Measurements from ENCODE around the gene CHSY1. TPM values are rescaled to one million over a fixed set of nuclear protein-coding genes. Genes with fewer than 3 reads are reported as not detected.

The CHSY1 gene
- total RNA-seq, 1 experiment from 2014 or later: 47.0 TPM

DNA sequence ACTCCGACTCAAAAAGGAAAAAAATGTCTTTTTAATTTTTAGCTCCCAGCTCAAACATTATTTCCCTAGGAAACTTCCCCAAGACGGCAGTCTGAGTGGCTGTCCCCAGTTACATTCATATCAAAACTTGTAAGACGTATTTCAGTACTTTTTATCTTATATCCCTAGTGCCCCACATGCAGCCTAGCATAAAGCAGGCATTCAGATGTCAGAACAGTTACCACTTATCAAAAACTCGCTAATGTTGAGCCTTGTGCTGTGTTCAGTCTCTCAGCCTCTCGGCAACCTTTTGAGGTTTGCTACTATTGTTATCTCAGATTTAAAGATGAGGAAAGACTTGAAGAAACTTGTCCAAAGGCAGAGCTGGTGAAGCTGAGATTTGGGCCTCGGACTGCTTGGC, 32.1 kb upstream of the CHSY1 start:
- BruUV-seq (replicated peaks): no TSS peak
- Histone ChIP-seq H3K36me3 (ENCODE audit: insufficient read depth, low read length, poor library complexity, severe bottlenecking) (peaks cover 87% of the 10 kb centered on the region), H3K27ac (ENCODE audit: low read depth, low read length, poor library complexity, severe bottlenecking) (no peak overlapping the region), H3K27me3 (replicated peaks; ENCODE audit: insufficient read depth, low read depth, low read length, poor library complexity) (no peaks in the 10 kb centered on the region), H3K9me3 (ENCODE audit: low read depth, low read length, poor library complexity, severe bottlenecking) (no peaks in the 10 kb centered on the region), H3K4me1 (ENCODE audit: insufficient read depth, low read length, poor library complexity, severe bottlenecking) (no peaks in the 10 kb centered on the region), H3K4me3 (ENCODE audit: low read depth, low read length, poor library complexity, severe bottlenecking) (no peak overlapping the region)
- ChIA-PET POLR2A (ENCODE audit: low non-redundant PET) (interaction anchor here (0.6 kb wide), 1 partner anchor 179 kb away, joined by 3 read pairs; no protein-coding TSS in a partner anchor), CTCF (no interaction called here)
- no peak for TF ChIP-seq EZH2 (IDR thresholded peaks at IDR 0.05; ENCODE audit: borderline replicate concordance, low read depth, low read length, poor library complexity, severe bottlenecking)
- TF ChIP-seq, protein P1, sequence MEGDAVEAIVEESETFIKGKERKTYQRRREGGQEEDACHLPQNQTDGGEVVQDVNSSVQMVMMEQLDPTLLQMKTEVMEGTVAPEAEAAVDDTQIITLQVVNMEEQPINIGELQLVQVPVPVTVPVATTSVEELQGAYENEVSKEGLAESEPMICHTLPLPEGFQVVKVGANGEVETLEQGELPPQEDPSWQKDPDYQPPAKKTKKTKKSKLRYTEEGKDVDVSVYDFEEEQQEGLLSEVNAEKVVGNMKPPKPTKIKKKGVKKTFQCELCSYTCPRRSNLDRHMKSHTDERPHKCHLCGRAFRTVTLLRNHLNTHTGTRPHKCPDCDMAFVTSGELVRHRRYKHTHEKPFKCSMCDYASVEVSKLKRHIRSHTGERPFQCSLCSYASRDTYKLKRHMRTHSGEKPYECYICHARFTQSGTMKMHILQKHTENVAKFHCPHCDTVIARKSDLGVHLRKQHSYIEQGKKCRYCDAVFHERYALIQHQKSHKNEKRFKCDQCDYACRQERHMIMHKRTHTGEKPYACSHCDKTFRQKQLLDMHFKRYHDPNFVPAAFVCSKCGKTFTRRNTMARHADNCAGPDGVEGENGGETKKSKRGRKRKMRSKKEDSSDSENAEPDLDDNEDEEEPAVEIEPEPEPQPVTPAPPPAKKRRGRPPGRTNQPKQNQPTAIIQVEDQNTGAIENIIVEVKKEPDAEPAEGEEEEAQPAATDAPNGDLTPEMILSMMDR (conservative IDR thresholded peaks at IDR 0.05; ENCODE audit: low read depth, low read length): no peak
- intact Hi-C loops (cut with micrococcal nuclease; ENCODE audit: unreplicated experiment): no loop called here
- DNase-seq (ENCODE audit: low spot score): no peak

- Histone ChIP-seq H3K27ac (ENCODE audit: low read depth, low read length, poor library complexity, severe bottlenecking) (no peak overlapping the region), H3K36me3 (ENCODE audit: insufficient read depth, low read length, poor library complexity, severe bottlenecking) (peaks cover 59% of the 10 kb centered on the region), H3K4me3 (ENCODE audit: low read depth, low read length, poor library complexity, severe bottlenecking) (no peak overlapping the region), H3K9me3 (ENCODE audit: low read depth, low read length, poor library complexity, severe bottlenecking) (no peaks in the 10 kb centered on the region), H3K27me3 (replicated peaks; ENCODE audit: insufficient read depth, low read depth, low read length, poor library complexity) (no peaks in the 10 kb centered on the region), H3K4me1 (ENCODE audit: insufficient read depth, low read length, poor library complexity, severe bottlenecking) (no peaks in the 10 kb centered on the region)
- DNase-seq (ENCODE audit: low spot score): no peak
- TF ChIP-seq EZH2 (IDR thresholded peaks at IDR 0.05; ENCODE audit: borderline replicate concordance, low read depth, low read length, poor library complexity, severe bottlenecking): no peak
- TF ChIP-seq, protein P1 (conservative IDR thresholded peaks at IDR 0.05; ENCODE audit: low read depth, low read length): no peak
- POLR2A ChIA-PET (ENCODE audit: low non-redundant PET): no interaction called here
- intact Hi-C loops (cut with micrococcal nuclease; ENCODE audit: unreplicated experiment): no loop called here
- CTCF ChIA-PET: no interaction called here
- no TSS peak for BruUV-seq (replicated peaks)
These were observed 28.2 kb upstream of the CHSY1 start for GRCh38 chr15:101280007-101280406.

DNA sequence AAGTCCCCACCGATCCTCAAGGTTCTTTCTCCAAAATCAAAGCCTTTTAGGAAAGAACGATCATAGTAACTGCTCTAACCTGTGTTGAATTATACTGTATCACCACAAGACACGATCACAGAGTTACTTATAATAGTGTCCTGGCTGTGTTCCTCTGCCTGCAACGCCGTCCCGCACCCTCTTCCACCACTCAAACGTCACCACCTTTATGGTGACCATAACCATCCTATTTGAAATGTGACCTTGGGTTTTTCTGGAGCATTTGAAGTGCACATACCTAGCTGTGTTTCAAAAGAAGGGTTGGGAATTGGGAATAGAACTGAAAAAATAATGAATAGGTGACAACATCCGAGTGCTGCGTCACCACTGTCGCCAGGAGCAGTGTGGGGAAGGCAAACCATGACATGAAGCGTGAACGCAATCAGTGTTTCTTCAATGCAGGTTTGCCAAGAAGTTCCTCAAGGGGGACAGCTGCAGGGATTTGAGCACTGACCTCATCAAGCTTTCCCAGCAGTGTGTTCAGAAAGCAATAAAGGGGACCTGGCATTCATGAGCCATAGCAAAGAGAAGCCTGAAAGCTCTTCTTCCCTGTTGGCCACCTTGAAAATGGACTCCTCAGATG, 26.2 kb upstream of the CHSY1 start:
- Histone ChIP-seq H3K27ac (ENCODE audit: low read depth, low read length, poor library complexity, severe bottlenecking) (no peak overlapping the region), H3K9me3 (ENCODE audit: low read depth, low read length, poor library complexity, severe bottlenecking) (no peaks in the 10 kb centered on the region), H3K4me1 (ENCODE audit: insufficient read depth, low read length, poor library complexity, severe bottlenecking) (no peaks in the 10 kb centered on the region), H3K36me3 (ENCODE audit: insufficient read depth, low read length, poor library complexity, severe bottlenecking) (peaks cover 59% of the 10 kb centered on the region), H3K4me3 (ENCODE audit: low read depth, low read length, poor library complexity, severe bottlenecking) (peak overlapping the region; percentile 97), H3K27me3 (replicated peaks; ENCODE audit: insufficient read depth, low read depth, low read length, poor library complexity) (no peaks in the 10 kb centered on the region)
- no peak for TF ChIP-seq EZH2 (IDR thresholded peaks at IDR 0.05; ENCODE audit: borderline replicate concordance, low read depth, low read length, poor library complexity, severe bottlenecking)
- TF ChIP-seq, protein P1 (conservative IDR thresholded peaks at IDR 0.05; ENCODE audit: low read depth, low read length): no peak
- no TSS peak for BruUV-seq (replicated peaks)
- no peak for DNase-seq (ENCODE audit: low spot score)
- ChIA-PET CTCF (no interaction called here), POLR2A (ENCODE audit: low non-redundant PET) (no interaction called here)
- intact Hi-C loops (cut with micrococcal nuclease; ENCODE audit: unreplicated experiment): no loop called here
